GM23248 (cell line): ENCODE data around the gene RGS19. TPM values are rescaled to one million over a fixed set of nuclear protein-coding genes. Genes with fewer than 3 reads are reported as not detected.

Experiments
- DNase-seq: peaks from one replicate; pipeline ENCODE4 v3.0.0-alpha.2; 2015
- H2AFZ ChIP-seq: fragments of 200-600 bp; sonication (generic); 2 replicates; pipeline ENCODE4 v1.6.1; 2016; ENCODE audit warnings: antibody characterized with exemption
- H3F3A ChIP-seq: fragments of 200-600 bp; sonication (generic); 2 replicates; pipeline ENCODE4 v1.6.1; 2016; ENCODE audit warnings: mild to moderate bottlenecking, antibody characterized with exemption, mixed run types; ENCODE audit not compliant: insufficient read depth
- H3K27ac ChIP-seq: fragments of 200-600 bp; sonication (generic); 2 replicates; pipeline ENCODE4 v1.5.1; 2016; ENCODE audit warnings: mild to moderate bottlenecking
- H3K27me3 ChIP-seq: fragments of 200-600 bp; sonication (generic); replicated peaks from 2 replicates; pipeline ENCODE4 v1.6.1; 2016; ENCODE audit warnings: mild to moderate bottlenecking; ENCODE audit not compliant: insufficient read depth
- H3K36me3 ChIP-seq: fragments of 200-600 bp; sonication (generic); 2 replicates; pipeline ENCODE4 v1.6.1; 2016; ENCODE audit warnings: low read depth, mild to moderate bottlenecking
- H3K4me1 ChIP-seq: fragments of 200-600 bp; sonication (generic); 2 replicates; pipeline ENCODE4 v1.6.1; 2016; ENCODE audit warnings: mild to moderate bottlenecking; ENCODE audit not compliant: insufficient read depth
- H3K4me2 ChIP-seq: fragments of 200-600 bp; sonication (generic); one replicate; pipeline ENCODE4 v1.6.1; 2016; ENCODE audit warnings: mild to moderate bottlenecking; ENCODE audit not compliant: unreplicated experiment
- H3K4me3 ChIP-seq: fragments of 200-600 bp; sonication (generic); 2 replicates; pipeline ENCODE4 v1.5.1; 2016; ENCODE audit warnings: mild to moderate bottlenecking
- H3K79me2 ChIP-seq: fragments of 200-600 bp; sonication (generic); 2 replicates; pipeline ENCODE4 v1.6.1; 2016; ENCODE audit warnings: mild to moderate bottlenecking; ENCODE audit not compliant: insufficient read depth
- H3K9ac ChIP-seq: fragments of 200-600 bp; sonication (generic); 2 replicates; pipeline ENCODE4 v1.6.1; 2016; ENCODE audit warnings: mild to moderate bottlenecking
- H3K9me2 ChIP-seq: fragments of 200-600 bp; sonication (generic); 2 replicates; pipeline ENCODE4 v1.6.1; 2016; ENCODE audit warnings: mixed run types, mild to moderate bottlenecking, moderate library complexity; ENCODE audit not compliant: insufficient read depth
- H3K9me3 ChIP-seq: fragments of 200-600 bp; sonication (generic); one replicate; pipeline ENCODE4 v1.6.1; 2017; ENCODE audit warnings: low read depth
- H4K20me1 ChIP-seq: fragments of 200-600 bp; sonication (generic); 2 replicates; pipeline ENCODE4 v1.6.0; 2016; ENCODE audit not compliant: insufficient read depth
- EZH2 ChIP-seq: fragments of 200-600 bp; sonication (generic); IDR thresholded peaks from 2 replicates; pipeline ENCODE4 v1.6.1; 2018; ENCODE audit warnings: antibody characterized with exemption, mild to moderate bottlenecking; ENCODE audit not compliant: insufficient read depth, poor library complexity, severe bottlenecking
- EZH2phosphoT487 ChIP-seq: fragments of 200-600 bp; sonication (generic); IDR thresholded peaks from 2 replicates; pipeline ENCODE4 v1.6.1; 2018; ENCODE audit warnings: antibody characterized with exemption, moderate library complexity, mild to moderate bottlenecking, low read depth; ENCODE audit not compliant: insufficient read depth
- WGBS, 2 experiments: methylation state at CpG; one replicate each; pipeline ENCODE4 v1.1.6; 2015 to 2017; ENCODE audit warnings: low lambda C conversion rate in 2 of 2, low coverage in 1 of 2; ENCODE audit errors: missing lambda C conversion rate in 2 of 2; 5-methylcytosine and 5-hydroxymethylcytosine counted together
- in situ Hi-C: fragments of 300-500 bp; cut with MboI; formaldehyde crosslinking; loops from 2 replicates; pipeline ENCODE4 v1.15.0; 2020
- polyA plus RNA-seq: library from polyadenylated mRNA; unstranded; fragments of >200 nt; fragmentation: Nextera tagmentation; extraction: Ambion mirVana; gene quantifications from 2 replicates; pipeline ENCODE4 v1.2.1, GENCODE V29; 2016
- total RNA-seq: library from RNA; depleted of rRNA; stranded (reverse); fragments of >200 nt; shearing (Covaris generic); gene quantifications from 2 replicates; pipeline ENCODE4 v1.2.3, GENCODE V29; 2014

RGS19 gene
- total and polyA plus RNA-seq, 2 experiments from 2014 or later = 13.2 to 18.7 TPM

- Histone ChIP-seq H3K27me3 (peaks cover 31% of the 10 kb centered on the region), H3K4me3 (peak overlapping the region; percentile 24; the same call in 1 of the 2 replicates), H3K9me3 (no peaks in the 10 kb centered on the region), H3K27ac (no peak overlapping the region), H2AFZ (peak overlapping the region; percentile 37; the same call in 1 of the 2 replicates), H3K4me2 (no peak overlapping the region), H3K79me2 (no peaks in the 10 kb centered on the region), H3K4me1 (peaks cover 8% of the 10 kb centered on the region; the same call in 1 of the 2 replicates), H4K20me1 (no peaks in the 10 kb centered on the region), H3K9ac (no peak overlapping the region), H3K9me2 (no peaks in the 10 kb centered on the region), H3F3A (peaks cover 6% of the 10 kb centered on the region), H3K36me3 (no peaks in the 10 kb centered on the region)
- WGBS, 2 experiments = 12 to 13% methylated on average over 36 to 43 of the region's 55 CpGs
- TF ChIP-seq EZH2phosphoT487 (no peak), EZH2 (peak; percentile 91)
- in situ Hi-C loops = no loop called here
- DNase-seq = no peak
Measured at GRCh38 chr20:64042054-64042781, 37.1 kb downstream of the RGS19 start.

GRCh38 chr20:64041781-64042053, 37.6 kb downstream of the RGS19 start:
- Histone ChIP-seq H3K79me2 (no peaks in the 10 kb centered on the region), H3K4me2 (no peak overlapping the region), H3K4me1 (peaks cover 8% of the 10 kb centered on the region; the same call in 1 of the 2 replicates), H4K20me1 (no peaks in the 10 kb centered on the region), H3F3A (peaks cover 6% of the 10 kb centered on the region), H3K27me3 (peaks cover 31% of the 10 kb centered on the region), H2AFZ (no peak overlapping the region), H3K9ac (no peak overlapping the region), H3K9me2 (no peaks in the 10 kb centered on the region), H3K27ac (no peak overlapping the region), H3K36me3 (no peaks in the 10 kb centered on the region), H3K9me3 (no peaks in the 10 kb centered on the region), H3K4me3 (no peak overlapping the region)
- in situ Hi-C loops = no loop called here
- WGBS, 2 experiments = 14 to 20% methylated on average over 7 to 11 of the region's 11 CpGs
- no peak for DNase-seq
- TF ChIP-seq EZH2phosphoT487 (no peak), EZH2 (no peak)

- H3K27ac ChIP-seq = no peak overlapping the region
- H3F3A ChIP-seq = peaks cover 6% of the 10 kb centered on the region
- TF ChIP-seq EZH2phosphoT487 (no peak), EZH2 (no peak)
- no peaks in the 10 kb centered on the region for H3K9me3 ChIP-seq
- no peak for DNase-seq
- H3K9me2 ChIP-seq = no peaks in the 10 kb centered on the region
- no peaks in the 10 kb centered on the region for H3K79me2 ChIP-seq
- 26 to 40% methylated on average over 13 to 15 of the region's 15 CpGs for WGBS, 2 experiments
- H3K36me3 ChIP-seq = no peaks in the 10 kb centered on the region
- H3K4me2 ChIP-seq = no peak overlapping the region
- H3K4me3 ChIP-seq = no peak overlapping the region
- H3K27me3 ChIP-seq = peaks cover 31% of the 10 kb centered on the region
- no peak overlapping the region for H2AFZ ChIP-seq
- in situ Hi-C loops = no loop called here
- H3K9ac ChIP-seq = no peak overlapping the region
- no peaks in the 10 kb centered on the region for H4K20me1 ChIP-seq
- peaks cover 8% of the 10 kb centered on the region; the same call in 1 of the 2 replicates for H3K4me1 ChIP-seq
Measured at GRCh38 chr20:64041040-64041780, 38.1 kb downstream of the RGS19 start.

GRCh38 chr20:64040231-64041039, 38.9 kb downstream of the RGS19 start:
- H3K9me2 ChIP-seq = no peaks in the 10 kb centered on the region
- H3F3A ChIP-seq = peaks cover 6% of the 10 kb centered on the region
- 63 to 69% methylated on average over 9 to 12 of the region's 12 CpGs for WGBS, 2 experiments
- H3K9me3 ChIP-seq = no peaks in the 10 kb centered on the region
- in situ Hi-C loops = no loop called here
- H3K9ac ChIP-seq = no peak overlapping the region
- no peak for DNase-seq
- H3K27ac ChIP-seq = no peak overlapping the region
- no peaks in the 10 kb centered on the region for H3K79me2 ChIP-seq
- H3K36me3 ChIP-seq = no peaks in the 10 kb centered on the region
- H3K4me3 ChIP-seq = no peak overlapping the region
- H3K4me1 ChIP-seq = peaks cover 8% of the 10 kb centered on the region; the same call in 1 of the 2 replicates
- H2AFZ ChIP-seq = no peak overlapping the region
- H3K4me2 ChIP-seq = no peak overlapping the region
- peaks cover 31% of the 10 kb centered on the region for H3K27me3 ChIP-seq
- TF ChIP-seq EZH2phosphoT487 (no peak), EZH2 (no peak)
- H4K20me1 ChIP-seq = no peaks in the 10 kb centered on the region
